Kidney capillary endothelial cell (primary cell): Measurements from ENCODE around the gene HOXD8.

Source experiments
- DNase-seq: peaks from one replicate; pipeline ENCODE4 v3.0.0-alpha.2; 2018; ENCODE audit warnings: low spot score

Gene HOXD8

DNA sequence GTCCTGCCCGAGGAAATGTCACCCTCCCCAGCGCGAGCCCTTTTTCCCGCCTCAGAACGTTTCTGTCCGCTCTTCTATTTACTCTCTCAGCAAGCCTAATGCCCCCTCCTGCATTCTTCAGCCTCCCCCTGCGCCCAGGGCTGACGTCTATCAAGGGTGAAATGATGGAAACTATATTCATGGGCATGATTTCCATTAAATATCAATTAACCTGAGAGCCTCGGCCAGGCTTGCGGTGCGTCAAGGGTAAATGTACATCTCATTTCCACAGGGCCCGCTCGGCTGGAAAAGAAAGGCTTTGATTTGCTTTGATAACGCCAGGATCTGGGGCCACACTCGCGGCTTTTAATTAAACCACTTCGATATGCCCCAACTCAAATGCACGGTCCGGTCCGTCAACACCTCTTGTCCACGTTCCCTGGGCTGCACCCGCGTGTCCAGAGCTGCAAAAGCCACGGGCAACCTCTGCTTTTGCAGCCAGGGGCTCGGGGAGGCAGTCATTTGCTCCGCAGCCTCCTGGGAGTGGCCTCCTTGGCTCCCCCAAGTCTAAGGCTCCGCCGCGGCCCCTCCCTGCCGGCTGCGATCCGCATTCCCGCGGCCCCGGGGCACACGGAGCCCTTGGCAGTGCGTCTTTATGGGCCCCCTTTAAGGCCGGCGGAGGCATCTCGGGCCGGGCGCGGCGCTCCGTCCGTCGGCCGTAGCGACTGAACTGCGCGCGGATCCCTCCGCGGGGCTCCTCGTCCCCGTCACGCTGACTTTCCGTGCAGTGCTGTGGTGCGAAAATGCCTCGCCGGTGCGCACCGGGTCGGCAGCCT, at the start of gene HOXD8:
Gene HOXD8, plus strand, starts transcription at position 724 of the 815 bp plus-strand sequence. CDS start 662 bp downstream, outside the sequence.
- peak; percentile 81 for DNase-seq

DNA sequence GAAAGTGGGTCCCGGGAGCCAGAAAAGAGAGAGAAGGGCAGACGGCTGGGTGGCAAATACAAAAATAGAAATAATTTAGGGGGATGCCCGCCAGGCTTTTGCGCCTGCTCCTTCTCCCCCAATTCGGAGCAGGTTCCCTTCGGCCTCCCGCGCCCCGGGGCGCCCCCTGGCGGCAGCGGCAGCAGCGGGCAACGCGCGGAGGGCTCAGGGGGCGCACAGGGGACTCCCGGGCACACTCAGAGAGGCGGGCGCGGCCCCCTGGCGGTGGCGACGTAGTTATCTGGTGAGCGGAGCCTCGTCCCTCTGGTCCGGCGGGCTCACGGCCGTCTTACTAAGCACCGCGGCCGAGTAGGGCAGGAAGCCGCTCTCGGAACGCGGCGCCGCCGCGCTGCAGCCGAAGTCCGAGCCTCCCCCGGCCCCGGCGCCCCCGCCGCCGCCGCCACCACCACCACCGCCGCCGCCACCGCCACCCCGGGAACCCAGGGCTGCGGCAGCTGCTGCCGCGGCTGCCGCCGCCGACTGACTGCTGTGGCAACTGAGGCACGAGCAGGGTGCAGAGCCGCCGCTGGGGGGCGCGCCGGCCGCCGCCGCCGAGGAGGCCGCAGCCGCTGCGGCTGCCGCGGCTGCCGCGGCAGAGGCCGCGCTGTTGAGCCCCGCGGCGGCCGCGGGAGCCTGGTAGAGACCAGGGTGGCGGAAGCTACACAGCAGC, 49.5 kb upstream of the HOXD8 start:
- no peak for DNase-seq

DNA sequence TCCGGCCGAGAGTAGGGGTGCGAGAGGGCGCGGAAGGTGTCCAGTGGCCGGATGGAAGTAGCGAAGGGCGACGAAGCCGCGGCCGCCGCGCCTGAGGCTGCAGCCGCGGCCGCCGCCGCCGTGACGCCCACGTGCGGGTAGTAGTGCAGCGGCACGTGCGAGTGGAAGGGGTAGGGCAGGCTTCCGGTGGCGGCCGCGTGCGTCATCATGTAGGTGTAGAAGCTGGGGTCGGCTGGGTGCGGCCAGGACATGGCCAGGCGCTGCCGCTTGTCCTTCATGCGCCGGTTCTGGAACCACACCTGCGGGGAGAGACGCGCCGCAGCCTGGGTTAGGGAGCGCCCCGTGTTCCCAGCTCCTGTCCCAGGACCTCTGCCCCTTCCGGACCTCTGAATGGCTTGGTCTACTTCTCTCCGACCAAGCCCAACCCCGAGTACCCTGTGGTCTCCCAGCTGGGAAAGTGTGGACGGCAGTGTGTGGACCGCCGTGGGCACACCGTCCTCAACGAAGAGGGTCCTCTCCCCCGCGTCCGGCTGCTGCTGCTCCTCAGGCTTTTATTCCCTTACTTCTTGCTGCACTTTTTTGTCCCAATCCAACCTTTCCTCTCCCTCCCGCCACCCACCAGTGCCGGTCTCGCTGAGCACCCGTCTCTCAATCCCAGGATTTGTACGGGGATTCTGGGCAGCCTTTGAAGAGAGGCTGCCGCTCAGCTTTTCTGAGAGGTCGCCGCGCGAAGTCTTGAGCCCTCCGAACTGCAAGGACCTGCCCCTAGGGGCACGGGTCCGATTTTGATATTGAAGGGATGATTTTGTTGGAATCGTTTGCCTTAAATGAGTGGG, 48.7 kb upstream of the HOXD8 start:
- DNase-seq: no peak

DNA sequence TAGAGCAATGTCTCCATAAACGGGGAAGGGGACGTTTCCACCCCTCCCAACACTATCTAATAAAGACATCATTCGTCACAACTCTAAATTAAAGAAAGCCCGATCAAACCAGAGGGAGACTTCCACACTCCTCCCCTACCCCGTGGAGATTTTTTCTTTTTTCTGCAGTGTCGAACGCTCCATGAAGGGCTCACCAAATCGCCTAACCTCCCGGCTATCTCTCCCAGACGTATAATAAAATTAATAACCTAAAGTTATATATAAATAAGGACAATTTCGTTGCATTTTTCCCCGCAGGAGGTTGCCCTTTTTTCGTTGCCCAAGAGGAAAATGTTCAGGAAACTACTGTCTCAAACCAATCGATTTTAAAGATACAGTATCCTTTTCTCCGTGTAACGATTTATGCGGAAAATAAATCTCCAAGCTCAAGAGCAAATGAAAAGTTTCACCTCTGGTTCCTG, 48.1 kb upstream of the HOXD8 start:
- DNase-seq: no peak

DNA sequence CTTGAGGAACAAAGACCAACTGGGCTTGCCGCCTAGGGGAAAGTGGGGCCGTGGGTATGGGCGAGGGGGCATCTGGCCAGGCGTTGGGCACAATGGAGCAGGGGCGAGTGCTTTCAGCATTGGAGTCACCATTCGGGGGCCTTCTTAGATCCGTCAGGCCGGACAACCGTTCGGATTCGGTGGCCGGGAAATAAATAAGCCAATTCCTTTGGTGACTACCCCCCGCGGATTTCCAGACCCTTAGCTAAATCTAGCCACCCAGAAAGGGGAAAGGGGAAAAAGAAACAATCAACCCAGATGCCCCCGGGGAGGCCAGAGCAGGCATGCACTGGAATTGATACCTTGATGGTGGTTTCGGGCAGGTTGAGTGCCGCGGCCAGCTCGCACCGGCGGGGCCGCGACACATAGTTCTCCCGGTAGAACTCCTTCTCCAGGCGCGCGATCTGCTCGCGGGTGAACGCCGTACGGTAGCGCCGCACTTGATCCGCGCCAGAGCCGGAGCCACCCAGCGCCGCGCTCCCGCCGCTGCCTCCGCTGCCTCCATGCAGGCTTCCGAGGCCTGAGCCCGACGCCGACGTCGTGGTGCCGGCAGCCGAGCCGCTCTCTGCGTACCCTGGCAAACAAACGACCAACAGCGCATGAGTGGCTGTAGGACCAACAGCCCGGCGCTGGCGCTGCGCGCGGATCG, 47.5 kb upstream of the HOXD8 start:
- DNase-seq: no peak

DNA sequence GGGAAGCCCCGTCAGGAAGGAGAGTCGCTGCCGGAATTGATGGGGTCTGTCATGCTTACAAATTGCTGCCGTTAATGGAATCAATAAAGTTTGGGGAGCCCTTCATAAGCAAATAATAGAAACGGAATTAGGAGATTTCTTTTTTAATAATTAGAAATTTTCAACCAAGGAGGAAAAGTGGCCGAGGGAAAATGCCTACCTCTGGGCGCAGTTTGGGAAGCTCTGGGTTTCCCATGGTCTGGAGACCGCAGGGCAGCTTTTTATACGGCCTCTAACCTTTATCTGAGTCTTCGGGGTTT, 47.0 kb upstream of the HOXD8 start:
- DNase-seq: no peak

DNA sequence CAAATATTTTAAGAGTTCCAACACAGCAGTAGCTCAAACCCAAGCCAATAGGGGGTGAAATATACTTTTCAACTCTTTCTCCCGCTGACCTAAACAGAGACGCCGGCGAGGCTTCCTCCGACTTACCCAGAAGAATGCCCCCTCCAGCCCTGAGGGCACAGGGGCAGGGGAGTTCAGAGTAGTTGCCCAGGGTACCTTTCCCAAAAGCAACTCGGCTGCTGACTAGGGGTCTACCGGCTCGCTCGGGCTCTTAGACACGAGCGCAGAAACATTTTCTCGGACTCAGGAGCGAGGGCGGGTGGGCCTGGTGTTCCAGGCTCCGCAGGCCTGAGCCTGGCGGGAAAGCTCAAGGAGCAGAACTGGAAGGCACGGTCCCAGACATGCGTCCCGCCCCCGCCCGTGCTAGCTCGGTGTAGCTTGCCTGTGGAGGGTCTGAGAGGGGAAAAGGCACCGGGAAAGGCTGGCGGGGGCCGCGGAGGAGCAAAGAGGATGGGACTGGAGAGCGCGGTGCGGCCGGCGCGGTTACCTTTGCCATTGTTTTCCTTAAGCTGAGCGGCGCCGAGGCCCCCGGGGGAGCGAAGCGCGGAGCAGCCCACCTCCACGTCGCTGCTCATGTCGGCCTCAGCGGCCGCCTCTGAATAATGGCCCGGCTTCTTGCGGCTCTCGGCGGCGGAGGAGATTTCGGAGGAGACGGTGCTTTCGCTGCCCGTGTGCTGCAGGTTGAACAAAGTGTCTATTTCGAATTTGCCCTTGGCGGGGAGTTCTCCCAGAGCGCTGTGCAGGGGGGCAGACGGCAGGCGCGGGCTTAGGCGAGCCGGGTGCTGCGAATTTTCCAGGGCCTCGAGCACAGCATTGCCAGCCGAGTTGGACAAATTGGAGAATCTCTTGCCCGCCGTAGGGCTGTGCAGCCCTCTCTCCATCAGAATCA, 46.4 kb upstream of the HOXD8 start:
- no peak for DNase-seq

DNA sequence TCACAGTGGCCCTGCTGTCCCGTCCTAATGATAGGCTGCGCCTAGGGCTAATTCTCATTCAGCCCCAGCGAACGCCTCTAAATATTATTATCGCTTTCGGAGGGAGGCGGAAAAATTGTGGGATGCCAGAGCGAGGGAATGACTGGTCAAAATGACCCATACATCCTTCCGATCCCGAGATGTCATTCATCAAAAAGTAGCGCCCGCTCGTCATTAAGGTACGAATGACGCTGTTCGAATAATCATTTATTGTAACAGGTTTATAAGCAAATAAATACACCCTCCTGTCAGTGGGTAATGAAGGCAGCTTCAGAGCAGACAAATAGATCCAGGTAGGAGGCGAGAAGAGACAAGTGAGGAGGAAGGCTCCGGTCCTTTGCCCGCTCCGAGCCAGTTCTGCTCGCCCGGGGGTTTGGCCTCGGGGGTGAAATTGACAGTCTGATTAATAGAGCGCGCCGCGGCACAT, 45.7 kb upstream of the HOXD8 start, which contains the start of gene EVX2:
Gene EVX2, minus strand, starts transcription at position 167 of the 466 bp plus-strand sequence. CDS start 186 bp downstream, outside the sequence.
- DNase-seq: no peak

DNA sequence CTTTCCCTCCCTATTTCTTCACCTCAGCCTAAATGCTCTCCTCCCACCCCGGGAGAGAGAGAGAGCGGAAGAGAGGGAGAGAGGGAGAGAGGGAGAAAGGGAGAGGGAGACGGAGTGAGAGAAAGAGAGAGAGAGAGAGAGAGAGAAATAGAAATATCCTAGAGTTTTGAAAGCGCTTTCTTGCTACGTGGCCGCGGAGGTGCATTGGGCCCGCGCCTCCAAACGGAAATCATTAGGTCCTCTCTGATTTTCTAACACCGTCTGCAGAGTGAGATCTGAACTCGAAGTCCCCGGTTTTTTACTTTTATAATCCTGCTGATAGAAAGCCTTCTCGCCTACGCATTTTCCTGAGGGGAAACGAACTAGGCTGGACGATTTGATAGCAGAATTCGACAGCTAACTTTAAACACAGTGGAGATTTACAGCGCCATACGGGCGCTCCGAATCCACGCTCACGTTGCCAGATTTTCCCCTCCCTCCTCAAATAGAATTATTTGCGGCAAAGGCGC, 44.8 kb upstream of the HOXD8 start:
- DNase-seq: no peak

DNA sequence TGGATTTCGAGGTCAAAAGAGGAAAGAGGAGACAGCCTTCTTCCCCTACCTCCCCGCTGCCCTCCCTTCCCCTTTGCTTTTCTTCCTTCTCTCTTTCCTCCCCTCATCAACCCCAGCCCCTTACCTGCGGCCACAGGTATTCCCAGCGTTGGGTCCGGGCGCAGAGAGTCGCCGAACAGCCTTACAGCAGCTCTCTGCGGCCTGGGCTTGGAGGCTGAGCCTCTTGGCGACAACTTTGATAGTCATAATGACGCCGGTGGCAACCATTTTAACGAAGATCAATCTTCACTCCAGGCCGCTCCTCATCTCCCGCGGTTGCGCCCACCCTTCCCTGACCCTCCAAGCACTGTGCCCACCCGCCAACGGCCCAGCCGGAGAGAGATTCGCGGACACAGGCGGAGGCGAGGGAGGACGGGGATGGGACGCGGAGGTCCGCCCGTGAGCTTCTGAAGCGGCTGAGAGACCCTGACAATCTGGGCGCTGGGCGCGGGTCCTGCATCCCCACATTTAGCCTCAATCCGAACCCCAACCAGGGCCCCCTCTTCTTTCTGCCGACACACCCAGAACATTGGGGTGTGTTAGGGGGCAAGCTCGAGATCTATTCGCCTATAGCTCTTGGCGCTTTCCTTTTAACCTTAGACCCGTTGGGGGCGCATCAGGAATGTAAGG, 44.3 kb upstream of the HOXD8 start:
- DNase-seq: no peak

DNA sequence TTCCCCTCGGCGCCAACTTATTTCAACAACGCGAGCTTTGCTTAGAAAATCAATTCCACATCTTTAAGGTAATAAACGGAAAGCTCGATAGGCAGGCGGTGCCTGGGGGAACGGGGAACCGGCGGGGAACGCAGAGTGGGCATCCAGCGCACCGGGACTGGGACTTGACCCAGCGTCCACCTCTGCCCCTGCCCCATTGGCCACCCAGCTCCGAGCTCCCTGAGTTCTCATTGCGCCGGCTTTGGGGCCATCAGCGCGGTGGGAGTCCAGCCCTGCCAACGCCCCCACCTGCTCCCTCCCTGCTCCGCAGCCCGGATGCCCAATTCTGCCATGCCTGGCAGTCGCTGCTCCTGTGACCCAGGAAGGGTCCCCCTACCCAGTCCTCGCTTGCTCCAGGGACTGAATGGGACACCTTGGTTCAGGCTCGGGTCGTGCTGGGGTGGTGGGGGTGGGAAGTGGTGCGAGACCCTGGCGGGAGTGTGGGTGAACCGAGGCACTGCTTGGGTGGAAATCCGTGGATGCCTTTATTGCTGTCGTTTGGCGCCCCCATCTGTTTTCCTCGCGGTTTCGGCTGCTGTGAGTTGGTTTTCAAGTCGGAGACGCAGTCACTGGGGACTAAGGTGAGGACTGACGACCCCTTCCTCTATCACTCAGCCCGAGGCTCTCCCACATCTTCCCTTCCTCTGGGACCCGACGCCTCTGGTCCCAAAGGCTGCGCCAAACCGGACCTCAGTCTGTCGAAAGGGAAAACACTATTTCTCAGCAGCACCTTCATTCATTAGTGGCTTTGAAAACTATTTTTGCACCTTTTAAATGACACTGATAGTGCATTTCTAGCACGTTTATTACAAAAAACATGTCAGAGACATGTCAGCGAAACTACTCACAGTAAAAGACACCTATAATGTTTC, 43.4 kb upstream of the HOXD8 start:
- DNase-seq: no peak

DNA sequence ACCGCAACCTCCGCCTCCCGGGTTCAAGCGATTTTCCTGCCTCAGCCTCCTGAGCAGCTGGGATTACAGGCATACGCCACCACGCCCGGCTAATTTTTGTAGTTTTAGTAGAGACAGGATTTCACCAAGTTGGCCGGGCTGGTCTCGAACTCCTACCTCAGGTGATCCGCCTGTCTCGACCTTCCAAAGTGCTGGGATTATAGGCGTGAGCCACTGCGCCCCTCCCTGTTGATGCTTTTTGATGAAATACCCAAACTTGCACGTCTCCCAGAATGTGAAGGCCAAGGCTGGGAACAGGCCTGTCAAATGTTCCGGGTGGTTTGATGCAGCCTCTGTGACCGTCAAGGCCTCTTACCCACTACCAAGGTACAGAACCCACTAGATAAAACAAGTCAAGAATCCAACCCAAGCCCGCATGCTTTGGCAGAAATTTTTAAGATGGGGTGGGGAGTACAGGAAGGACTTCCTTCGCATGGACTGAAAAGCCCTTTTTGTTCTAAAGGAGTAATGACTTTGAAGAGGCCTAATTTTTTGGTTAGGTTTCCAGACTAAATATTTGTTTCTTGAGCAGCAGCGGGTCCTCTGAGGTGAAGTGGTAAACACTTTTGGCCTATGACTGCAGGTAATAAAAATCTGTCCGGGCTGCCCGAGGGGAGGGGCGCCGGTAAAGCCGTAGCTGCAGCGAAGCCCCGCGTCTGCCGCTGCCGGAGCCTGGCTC, 42.0 kb upstream of the HOXD8 start:
- no peak for DNase-seq

DNA sequence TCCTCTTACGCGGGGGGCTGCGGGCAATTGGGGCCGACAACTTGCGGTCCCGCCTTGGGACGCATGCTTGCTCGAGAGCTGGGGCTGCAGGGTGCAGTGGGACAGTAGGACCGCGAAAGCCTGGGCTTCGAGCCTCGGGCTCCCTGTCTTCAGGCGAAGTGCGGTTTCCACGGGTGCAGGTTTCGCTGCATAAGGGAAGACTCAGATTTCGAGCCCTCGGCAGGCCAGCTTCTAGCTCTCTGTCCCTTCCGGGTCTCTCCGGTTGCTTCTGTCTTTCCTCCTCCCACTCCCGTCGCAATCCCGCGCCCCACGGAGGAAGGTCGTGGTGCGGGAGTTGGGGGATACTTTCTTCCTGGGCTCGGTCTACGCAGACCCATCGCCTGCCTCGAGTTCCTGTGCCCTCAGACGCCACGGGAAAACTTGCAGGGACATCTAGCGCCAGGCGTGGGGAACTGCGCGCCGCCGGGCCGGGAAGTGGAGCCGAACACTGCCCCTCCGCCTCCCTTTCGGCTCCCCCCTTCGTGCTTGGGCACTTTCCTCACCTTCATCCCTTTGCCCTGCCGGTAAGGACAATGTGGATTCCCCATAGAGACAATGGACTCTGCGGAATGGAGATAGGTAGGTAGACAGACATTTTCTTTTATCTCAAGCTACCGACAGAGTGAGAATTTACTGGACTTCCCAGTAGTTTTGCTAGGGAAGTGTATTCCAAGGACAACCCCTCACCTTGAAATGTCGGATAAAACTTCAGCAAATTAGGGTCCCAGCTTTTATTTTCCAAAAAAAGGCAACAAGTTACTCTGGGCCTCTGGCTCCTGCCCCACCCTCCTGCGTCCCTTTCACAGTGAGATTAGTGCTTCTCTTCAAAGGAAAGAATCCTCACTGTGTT, 41.2 kb upstream of the HOXD8 start:
- DNase-seq: no peak

DNA sequence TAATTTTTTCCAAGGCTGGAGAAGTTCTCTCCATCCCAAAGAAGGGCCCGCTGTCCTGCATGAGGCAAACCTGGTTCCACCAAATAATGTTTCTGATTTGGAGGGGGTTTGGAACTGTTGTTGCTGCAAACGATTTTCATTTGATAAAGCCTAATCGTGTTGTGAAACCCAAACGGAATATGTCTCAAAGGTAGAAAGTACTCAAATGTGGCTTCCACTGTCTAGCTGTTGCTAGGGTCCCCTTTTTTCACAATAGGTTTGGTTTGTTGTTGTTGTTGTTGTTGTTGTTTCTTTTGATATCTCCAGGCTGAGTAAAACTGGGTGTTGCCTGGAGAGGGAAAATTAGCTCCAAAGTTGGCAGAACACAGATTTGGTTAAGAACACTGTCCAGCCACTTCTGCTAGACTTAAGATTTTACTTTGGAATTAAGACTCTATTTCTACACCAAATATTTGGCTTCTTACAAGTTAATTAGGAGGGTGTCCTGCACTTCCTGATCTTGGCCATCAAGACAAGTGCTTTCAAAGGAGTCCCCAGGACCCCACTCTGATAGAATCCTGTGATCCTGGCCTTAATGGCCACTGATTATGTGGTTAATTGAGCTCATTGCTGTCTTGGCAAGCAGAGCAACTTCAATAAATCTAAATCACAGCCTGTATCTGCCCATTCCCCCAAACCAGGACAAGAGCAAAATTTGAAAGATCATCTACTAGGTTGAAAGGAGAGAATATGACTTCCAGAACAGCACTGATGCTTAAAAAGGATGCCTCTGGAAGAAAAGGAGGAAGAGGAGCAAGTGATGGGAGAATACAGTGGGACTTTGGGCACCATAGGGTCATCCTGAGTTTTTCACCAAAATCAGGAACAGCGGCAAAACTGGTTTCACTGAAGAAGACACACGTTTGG, 40.3 kb upstream of the HOXD8 start:
- DNase-seq: no peak

DNA sequence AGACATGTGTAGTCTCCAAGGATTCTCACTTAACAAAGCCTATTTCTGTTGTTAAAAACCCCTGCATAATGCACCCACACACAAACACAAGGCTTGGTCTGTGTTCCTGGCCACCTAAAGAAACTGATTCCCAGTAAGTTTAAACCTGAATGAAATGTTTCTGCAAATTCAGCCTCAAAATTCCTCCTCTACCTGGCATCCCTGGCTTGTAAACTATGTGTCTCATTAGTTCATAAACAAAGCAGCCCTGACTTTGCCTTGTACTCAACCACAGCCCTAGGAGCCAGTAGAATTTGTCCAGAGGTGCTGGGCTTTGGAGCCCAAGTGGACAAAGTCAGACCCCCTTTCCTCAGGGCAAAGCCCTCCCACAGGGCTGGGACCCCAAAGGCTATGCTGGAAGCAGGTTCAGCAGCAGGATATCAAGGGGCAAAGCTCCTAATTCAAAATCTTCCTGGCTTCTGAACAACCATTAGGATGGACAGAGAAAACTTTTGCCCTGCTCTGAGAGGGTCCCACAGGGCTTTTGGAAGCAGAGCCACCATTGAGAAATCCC, 39.6 kb upstream of the HOXD8 start:
- DNase-seq: no peak

DNA sequence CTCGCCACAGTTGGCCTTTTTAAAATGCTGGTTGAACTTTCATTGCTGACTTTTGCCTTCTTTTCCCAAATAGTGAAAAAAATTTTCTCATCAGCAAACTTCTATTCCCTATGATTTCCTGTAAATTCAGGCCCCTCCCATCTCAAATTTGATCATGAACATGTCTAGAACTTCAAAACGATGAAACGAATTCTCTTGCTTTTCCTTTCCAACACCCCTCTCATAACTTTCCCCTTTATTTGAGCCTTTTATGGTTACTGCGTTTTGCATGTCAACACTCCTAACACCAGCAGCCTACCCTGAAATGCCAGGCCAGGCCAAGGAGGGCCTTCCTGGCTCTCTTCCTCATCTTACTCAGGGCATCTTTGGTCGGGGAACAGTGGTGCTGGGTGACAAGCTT, 38.6 kb upstream of the HOXD8 start:
- no peak for DNase-seq
